GM13977 (cell line): Measurements from ENCODE around the gene OR6S1.

ENCODE experiments used
- DNase-seq: peaks from one replicate; pipeline ENCODE4 v3.0.0; 2012; ENCODE audit warnings: low spot score
- in situ Hi-C: fragments of 300-500 bp; cut with MboI; formaldehyde crosslinking; loops from one replicate; pipeline ENCODE4 v1.12.0; 2022; ENCODE audit warnings: low sequenced_read_pairs, low pct_unique_long_range_greater_than_20kb, mixed read lengths, inconsistent platforms; ENCODE audit not compliant: unreplicated experiment
- TF ChIP-seq, protein P1 (sequence below): IDR thresholded peaks from 2 replicates; pipeline ENCODE4 v1.5.1; 2012; ENCODE audit warnings: mild to moderate bottlenecking, control low read depth; ENCODE audit not compliant: insufficient read depth; ENCODE audit errors: extremely low read depth, missing control alignments

OR6S1 gene

DNA sequence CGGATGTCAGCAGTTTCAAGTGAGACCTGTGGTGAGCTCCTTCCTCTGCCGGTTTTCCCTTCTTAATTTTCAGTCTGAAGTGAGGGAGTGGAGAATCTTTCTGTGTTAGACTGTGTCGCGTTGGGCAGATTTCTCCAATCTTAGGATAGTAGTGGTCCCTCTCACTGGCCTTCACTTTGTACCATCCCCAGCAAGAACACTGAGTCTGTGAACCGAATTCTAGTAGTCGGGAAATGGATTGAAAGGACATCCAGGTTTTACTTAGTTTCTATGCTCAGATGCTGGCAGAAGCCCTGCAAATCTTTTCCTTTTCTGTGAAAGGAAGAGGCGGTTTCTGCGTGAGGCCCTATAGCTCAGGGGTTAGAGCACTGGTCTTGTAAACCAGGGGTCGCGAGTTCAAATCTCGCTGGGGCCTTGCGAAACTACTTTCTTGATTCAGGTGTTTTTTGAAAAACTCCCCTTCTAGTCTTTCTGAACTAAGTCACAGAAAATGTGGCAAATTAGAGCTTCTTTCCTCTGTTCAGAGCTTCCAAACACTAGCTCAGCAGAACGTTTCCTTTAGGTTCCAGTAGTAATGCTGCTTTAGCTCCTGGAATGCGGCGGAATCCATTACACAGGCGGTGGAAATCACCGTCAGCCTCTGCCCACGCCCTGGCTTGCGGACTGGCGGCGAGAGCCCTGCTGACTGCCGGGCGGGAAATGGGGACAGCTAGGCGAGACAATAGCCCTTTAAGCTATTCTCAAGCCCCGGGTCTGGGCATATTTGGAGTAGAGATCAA lies 40.0 kb upstream of the OR6S1 start:
- peak; percentile 68 for DNase-seq
- in situ Hi-C loops: no loop called here
- TF ChIP-seq, protein P1, sequence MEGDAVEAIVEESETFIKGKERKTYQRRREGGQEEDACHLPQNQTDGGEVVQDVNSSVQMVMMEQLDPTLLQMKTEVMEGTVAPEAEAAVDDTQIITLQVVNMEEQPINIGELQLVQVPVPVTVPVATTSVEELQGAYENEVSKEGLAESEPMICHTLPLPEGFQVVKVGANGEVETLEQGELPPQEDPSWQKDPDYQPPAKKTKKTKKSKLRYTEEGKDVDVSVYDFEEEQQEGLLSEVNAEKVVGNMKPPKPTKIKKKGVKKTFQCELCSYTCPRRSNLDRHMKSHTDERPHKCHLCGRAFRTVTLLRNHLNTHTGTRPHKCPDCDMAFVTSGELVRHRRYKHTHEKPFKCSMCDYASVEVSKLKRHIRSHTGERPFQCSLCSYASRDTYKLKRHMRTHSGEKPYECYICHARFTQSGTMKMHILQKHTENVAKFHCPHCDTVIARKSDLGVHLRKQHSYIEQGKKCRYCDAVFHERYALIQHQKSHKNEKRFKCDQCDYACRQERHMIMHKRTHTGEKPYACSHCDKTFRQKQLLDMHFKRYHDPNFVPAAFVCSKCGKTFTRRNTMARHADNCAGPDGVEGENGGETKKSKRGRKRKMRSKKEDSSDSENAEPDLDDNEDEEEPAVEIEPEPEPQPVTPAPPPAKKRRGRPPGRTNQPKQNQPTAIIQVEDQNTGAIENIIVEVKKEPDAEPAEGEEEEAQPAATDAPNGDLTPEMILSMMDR: no peak

DNA sequence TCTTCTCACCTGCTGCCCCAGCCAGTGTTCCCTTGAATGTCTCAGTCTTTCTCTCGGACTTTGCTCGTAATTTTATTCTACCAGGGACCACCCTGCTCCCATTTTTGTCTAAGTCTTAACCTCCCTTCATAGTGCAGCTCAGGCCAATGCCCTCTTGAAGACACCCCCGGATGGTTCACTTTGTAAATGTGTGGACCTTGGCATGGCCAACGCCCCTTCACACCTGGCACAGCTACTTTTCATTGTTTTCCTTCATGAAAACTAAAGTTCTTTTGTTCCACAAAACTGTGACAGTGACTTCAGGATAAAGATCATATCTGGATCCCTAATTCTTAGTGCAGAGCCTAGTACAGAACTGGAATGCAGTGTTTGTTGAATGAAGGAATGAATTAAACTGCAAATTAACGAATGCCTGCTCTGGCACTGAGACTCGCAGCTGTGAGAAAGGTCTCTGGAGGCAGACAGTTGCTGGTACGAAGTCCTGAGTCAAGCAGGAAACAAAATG lies 39.4 kb upstream of the OR6S1 start:
- DNase-seq: peak; percentile 65
- in situ Hi-C loops: no loop called here
- TF ChIP-seq, protein P1: no peak

DNA sequence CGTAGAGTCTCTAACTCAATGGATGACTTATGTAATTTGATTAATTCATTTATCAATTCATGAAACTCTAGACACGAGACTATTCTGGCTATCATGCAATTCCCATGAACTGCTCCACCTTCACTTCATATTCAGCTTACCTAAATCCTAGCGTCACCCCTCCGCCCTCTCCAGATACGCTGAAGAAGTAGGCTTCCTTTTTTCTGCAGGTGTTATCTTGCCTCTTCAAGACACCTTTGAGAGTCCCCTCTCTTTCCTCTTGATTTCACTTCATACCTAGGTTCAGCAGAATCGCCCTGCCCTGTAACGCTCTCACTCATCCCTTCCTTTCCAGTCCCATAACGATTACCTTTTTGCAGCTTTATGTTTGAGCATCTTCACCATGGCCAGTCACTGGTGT lies 38.9 kb upstream of the OR6S1 start:
- in situ Hi-C loops: no loop called here
- TF ChIP-seq, protein P1: no peak
- DNase-seq: no peak

- TF ChIP-seq, protein P1: no peak
- in situ Hi-C loops: no loop called here
- DNase-seq: no peak
Measured at GRCh38 chr14:20679907-20680306, 38.4 kb upstream of the OR6S1 start.

GRCh38 chr14:20676072-20676471 lies 34.6 kb upstream of the OR6S1 start:
- TF ChIP-seq, protein P1: no peak
- no peak for DNase-seq
- in situ Hi-C loops: no loop called here

DNA sequence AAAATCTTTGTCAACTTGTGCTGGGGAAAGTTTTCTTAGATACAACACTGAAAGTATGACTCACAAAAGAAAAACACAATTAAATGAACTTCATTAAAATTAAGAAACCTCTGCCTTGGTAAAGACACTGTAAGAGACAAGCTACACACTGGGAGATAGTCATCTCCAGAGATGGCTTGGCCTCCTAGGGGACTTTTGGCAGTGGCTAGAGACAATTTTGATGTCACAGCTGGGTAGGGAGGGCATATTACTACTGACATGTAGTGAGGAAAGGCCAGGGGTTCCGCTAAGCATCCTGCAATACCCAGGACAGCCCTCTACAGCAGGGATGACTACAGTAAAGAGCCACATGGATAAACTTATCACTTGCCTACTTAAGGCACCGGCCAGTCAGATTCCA lies 34.2 kb upstream of the OR6S1 start:
- peak; percentile 59 for DNase-seq
- in situ Hi-C loops: no loop called here
- TF ChIP-seq, protein P1: no peak
